HCT116 (cell line): Measurements from ENCODE around the gene PLCD3.

Experiments used
- CTCF ChIP-seq, 3 experiments: fragments of 200-600 bp in 1 of 3; sonication (generic) in 1 of 3; IDR thresholded peaks in 2 of 3; conservative IDR thresholded peaks in 1 of 3; 2 replicates each; pipeline ENCODE4 v1.5.1; 2012 to 2017; ENCODE audit warnings: low read depth in 2 of 3, low read length in 2 of 3, antibody characterized with exemption in 1 of 3, borderline replicate concordance in 1 of 3, control low read depth in 1 of 3, mild to moderate bottlenecking in 1 of 3, mixed read lengths in 1 of 3, mixed run types in 1 of 3, moderate library complexity in 1 of 3; ENCODE audit not compliant: insufficient read depth in 1 of 3
- ELF1 ChIP-seq: IDR thresholded peaks from 2 replicates; pipeline ENCODE4 v1.6.1; 2012; ENCODE audit warnings: low read depth, borderline replicate concordance
- MAX ChIP-seq: IDR thresholded peaks from 2 replicates; pipeline ENCODE4 v1.6.1; 2012
- POLR2A ChIP-seq: IDR thresholded peaks from 2 replicates; pipeline ENCODE4 v1.7.0; 2011; ENCODE audit warnings: borderline replicate concordance; ENCODE audit not compliant: insufficient read depth, insufficient read length; ENCODE audit errors: extremely low read depth
- POLR2AphosphoS5 ChIP-seq: IDR thresholded peaks from 2 replicates; pipeline ENCODE4 v1.6.1; 2011; ENCODE audit warnings: mild to moderate bottlenecking, low read depth, low read length, moderate library complexity

DNA sequence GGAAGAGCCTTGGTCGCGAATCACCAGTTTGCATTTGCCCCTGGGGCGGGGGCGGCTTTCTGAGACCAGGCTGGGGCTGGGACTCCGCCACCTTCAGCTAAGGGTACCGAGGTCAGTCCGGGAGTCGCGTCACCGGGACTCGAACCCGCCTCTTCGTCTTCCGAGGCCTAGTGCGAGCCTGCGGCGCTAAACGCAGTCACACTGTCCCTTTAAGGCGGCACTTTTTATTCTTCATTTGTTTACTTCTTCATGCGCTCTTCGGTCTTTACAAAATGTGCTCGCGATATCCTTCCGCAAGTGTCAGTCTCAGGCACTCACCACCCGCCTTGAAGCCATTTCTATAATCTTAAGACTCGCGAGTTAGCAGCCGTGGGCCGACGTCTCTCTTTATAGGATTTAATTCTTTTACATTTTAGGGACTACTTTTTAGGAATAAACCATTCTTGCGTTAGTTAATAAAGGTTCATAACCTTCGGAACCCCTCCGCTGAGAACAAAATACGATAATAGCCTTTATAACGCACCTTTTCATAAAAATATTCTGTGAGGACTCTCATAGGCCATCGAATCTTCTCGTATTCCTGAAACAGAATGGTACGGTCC is 15.4 kb upstream of the PLCD3 start:
- TF ChIP-seq POLR2AphosphoS5, result peak; percentile 47; the same call in 1 of the 2 replicates
- TF ChIP-seq CTCF (IDR thresholded peaks at IDR 0.05 in 2 of 3, conservative IDR thresholded peaks at IDR 0.05 in 1 of 3; ENCODE audit: borderline replicate concordance in 1 of 3, insufficient read depth in 1 of 3, low read depth in 2 of 3, low read length in 2 of 3), result no peak
- TF ChIP-seq ELF1, result no peak
- TF ChIP-seq MAX, result peak; percentile 96
- peak; percentile 32 for TF ChIP-seq POLR2A
